Measurements from ENCODE around the gene STAC3. TPM values are rescaled to one million over a fixed set of nuclear protein-coding genes. Genes with fewer than 3 reads are reported as not detected.

Gene STAC3
- total RNA-seq, 1 donor from 2014 or later: 4.6 TPM

DNA sequence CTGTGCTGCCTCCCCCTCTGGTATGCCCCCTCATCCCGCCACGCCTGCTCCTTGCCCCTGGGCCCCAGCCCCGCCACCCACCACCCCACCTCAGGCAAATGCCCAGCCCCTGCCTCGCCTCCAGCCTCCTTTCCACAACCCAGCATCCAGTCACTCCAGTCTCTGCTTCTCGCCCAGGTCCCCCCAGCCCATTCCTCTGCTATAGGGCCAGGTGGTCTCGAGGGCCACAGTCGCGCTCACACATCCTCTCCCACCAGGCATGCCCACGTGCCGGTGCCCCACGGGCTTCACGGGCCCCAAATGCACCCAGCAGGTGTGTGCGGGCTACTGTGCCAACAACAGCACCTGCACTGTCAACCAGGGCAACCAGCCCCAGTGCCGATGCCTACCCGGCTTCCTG lies 40.5 kb downstream of the STAC3 start:
- no peak overlapping the region for H3K27ac Mint-ChIP-seq
- CTCF ChIA-PET: interaction anchor here (1.1 to 1.4 kb wide), 2 partner anchors 30 to 32 kb away, joined by 3 read pairs; no protein-coding TSS in a partner anchor
- intact Hi-C loops (cut with micrococcal nuclease): no loop called here
- H3K27me3 Mint-ChIP-seq: peaks cover 10% of the 10 kb centered on the region
- POLR2A ChIA-PET: no interaction called here
- ATAC-seq (ENCODE audit: low read depth) (no peak), DNase-seq (no peak)
- H3K4me1 Mint-ChIP-seq: peaks cover 26% of the 10 kb centered on the region
- H3K36me3 Mint-ChIP-seq (ENCODE audit: low read depth): no peaks in the 10 kb centered on the region
- no peak overlapping the region for H3K4me3 Mint-ChIP-seq
- TF ChIP-seq, protein P1, sequence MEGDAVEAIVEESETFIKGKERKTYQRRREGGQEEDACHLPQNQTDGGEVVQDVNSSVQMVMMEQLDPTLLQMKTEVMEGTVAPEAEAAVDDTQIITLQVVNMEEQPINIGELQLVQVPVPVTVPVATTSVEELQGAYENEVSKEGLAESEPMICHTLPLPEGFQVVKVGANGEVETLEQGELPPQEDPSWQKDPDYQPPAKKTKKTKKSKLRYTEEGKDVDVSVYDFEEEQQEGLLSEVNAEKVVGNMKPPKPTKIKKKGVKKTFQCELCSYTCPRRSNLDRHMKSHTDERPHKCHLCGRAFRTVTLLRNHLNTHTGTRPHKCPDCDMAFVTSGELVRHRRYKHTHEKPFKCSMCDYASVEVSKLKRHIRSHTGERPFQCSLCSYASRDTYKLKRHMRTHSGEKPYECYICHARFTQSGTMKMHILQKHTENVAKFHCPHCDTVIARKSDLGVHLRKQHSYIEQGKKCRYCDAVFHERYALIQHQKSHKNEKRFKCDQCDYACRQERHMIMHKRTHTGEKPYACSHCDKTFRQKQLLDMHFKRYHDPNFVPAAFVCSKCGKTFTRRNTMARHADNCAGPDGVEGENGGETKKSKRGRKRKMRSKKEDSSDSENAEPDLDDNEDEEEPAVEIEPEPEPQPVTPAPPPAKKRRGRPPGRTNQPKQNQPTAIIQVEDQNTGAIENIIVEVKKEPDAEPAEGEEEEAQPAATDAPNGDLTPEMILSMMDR (IDR thresholded peaks at IDR 0.05): no peak
- no peaks in the 10 kb centered on the region for H3K9me3 Mint-ChIP-seq

DNA sequence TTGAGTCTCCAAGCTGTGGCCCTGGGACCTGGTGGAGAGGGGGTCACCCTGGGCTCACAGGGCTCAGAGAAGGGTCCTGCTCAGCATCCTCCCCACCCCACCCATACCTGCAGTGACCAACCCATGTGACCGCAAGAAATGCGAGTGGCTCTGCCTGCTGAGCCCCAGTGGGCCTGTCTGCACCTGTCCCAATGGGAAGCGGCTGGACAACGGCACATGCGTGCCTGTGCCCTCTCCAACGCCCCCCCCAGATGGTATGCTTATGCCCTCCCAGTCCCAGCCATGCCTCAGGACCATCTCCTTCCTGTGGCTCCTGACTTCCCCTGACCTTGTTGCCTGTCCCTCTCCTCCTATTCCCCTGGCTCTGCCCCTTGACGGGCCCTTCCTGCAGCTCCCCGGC lies 41.1 kb downstream of the STAC3 start:
- H3K36me3 Mint-ChIP-seq (ENCODE audit: low read depth): no peaks in the 10 kb centered on the region
- DNase-seq: no peak
- H3K4me3 Mint-ChIP-seq: no peak overlapping the region
- CTCF ChIA-PET: interaction anchor here (1.4 kb wide), 1 partner anchor 33 kb away, joined by 3 read pairs; no protein-coding TSS in a partner anchor
- TF ChIP-seq, protein P1 (IDR thresholded peaks at IDR 0.05): no peak
- ATAC-seq (ENCODE audit: low read depth): no peak
- H3K27me3 Mint-ChIP-seq: peaks cover 10% of the 10 kb centered on the region
- H3K4me1 Mint-ChIP-seq: peaks cover 20% of the 10 kb centered on the region
- intact Hi-C loops (cut with micrococcal nuclease): no loop called here
- no peaks in the 10 kb centered on the region for H3K9me3 Mint-ChIP-seq
- POLR2A ChIA-PET: no interaction called here
- H3K27ac Mint-ChIP-seq: no peak overlapping the region

DNA sequence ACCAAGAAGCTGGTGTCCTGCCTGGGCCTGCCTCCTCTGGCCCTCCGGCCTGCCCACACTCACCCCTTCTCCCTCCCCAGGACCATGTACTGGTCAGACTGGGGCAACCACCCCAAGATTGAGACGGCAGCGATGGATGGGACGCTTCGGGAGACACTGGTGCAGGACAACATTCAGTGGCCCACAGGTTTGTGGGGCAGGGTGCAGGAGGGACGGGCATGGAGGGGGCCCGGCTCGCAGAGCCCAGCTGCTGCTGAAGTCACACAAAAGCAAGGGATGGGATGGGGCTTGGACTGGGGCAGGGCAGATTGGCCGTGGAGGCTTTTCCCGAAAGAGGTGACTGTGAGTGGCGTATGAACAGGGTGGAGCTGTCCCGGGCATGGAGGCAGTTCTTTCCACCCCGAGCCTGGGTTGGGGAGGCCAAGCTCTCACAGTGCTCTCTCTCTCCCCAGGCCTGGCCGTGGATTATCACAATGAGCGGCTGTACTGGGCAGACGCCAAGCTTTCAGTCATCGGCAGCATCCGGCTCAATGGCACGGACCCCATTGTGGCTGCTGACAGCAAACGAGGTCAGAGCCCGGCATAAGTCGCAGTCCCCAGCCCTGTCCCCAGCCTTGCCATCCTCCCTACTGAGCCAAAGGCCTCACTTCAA lies 42.2 kb downstream of the STAC3 start:
- POLR2A ChIA-PET: no interaction called here
- H3K4me3 Mint-ChIP-seq: no peak overlapping the region
- TF ChIP-seq, protein P1 (IDR thresholded peaks at IDR 0.05): no peak
- H3K9me3 Mint-ChIP-seq: no peaks in the 10 kb centered on the region
- CTCF ChIA-PET: interaction anchor here (0.7 kb wide), 1 partner anchor 34 kb away, joined by 3 read pairs; no protein-coding TSS in a partner anchor
- H3K36me3 Mint-ChIP-seq (ENCODE audit: low read depth): no peaks in the 10 kb centered on the region
- H3K27me3 Mint-ChIP-seq: peaks cover 5% of the 10 kb centered on the region
- H3K4me1 Mint-ChIP-seq: peaks cover 9% of the 10 kb centered on the region
- ATAC-seq (ENCODE audit: low read depth) (no peak), DNase-seq (no peak)
- no peak overlapping the region for H3K27ac Mint-ChIP-seq
- intact Hi-C loops (cut with micrococcal nuclease): no loop called here

DNA sequence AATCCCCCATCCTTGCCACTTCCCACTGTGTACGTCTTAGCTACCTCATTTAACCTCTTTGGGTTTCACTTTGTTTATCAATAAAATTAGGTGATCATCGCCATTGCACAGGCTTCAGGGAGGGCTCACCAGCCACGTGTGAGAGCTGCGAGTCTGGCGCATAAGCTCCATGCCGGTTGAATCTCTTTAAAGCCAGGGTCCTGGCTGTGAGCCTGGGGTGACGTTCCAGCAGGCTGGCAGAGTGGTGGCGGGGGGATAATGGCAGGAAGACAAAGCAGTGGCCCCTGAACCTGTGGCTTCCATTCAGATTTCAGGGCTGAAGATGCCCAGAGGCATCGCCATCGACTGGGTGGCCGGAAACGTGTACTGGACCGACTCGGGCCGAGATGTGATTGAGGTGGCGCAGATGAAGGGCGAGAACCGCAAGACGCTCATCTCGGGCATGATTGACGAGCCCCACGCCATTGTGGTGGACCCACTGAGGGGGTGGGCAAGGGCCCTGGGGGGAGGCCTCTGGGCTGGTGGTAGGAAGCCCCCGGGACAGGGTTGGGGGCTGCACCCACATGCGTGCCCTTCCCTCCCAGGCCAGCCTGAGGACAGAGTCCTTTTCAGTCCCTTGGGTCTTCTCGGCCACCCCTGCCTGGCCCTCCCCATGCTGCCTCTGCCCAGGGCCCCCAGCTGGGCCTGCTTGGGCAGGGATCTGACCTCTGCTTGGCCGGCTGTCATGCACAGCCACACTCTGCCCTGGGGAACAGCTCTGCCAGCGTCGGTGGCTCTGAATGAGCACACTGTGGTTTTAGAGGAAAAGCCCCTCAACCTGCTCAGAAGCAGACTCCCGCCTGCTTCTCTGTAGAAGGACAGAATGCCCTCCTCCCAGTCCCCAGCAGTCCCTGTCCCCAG lies 43.0 kb downstream of the STAC3 start:
- no peaks in the 10 kb centered on the region for H3K36me3 Mint-ChIP-seq (ENCODE audit: low read depth)
- DNase-seq (no peak), ATAC-seq (ENCODE audit: low read depth) (no peak)
- intact Hi-C loops (cut with micrococcal nuclease): no loop called here
- POLR2A ChIA-PET: no interaction called here
- H3K27me3 Mint-ChIP-seq: peaks cover 2% of the 10 kb centered on the region
- no peaks in the 10 kb centered on the region for H3K9me3 Mint-ChIP-seq
- H3K4me3 Mint-ChIP-seq: no peak overlapping the region
- CTCF ChIA-PET: no interaction called here
- H3K4me1 Mint-ChIP-seq: peaks cover 3% of the 10 kb centered on the region
- no peak overlapping the region for H3K27ac Mint-ChIP-seq
- TF ChIP-seq, protein P1 (IDR thresholded peaks at IDR 0.05): no peak

DNA sequence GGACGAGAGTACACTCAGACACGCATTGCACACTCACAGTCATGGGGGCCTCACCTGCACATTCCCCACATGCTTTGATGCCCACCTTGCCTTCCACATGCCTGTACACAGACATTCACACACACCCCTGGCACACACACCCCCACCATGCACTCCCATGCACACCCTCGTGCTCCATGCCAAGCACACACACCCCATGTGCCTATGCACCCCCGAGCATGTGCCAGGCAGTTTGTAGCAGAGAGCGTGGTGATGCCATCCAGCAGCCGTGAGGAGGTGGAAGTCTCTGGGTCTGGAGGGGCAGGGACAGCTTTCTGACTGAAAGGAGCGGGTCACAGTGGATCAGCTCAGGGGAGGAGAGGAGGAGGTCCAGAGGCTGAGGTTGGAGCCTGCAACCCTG lies 45.1 kb downstream of the STAC3 start:
- Mint-ChIP-seq H3K4me1 (no peaks in the 10 kb centered on the region), H3K36me3 (ENCODE audit: low read depth) (no peaks in the 10 kb centered on the region), H3K9me3 (no peaks in the 10 kb centered on the region), H3K27me3 (peaks cover 2% of the 10 kb centered on the region), H3K27ac (no peak overlapping the region), H3K4me3 (no peak overlapping the region)
- DNase-seq: no peak
- ChIA-PET CTCF (no interaction called here), POLR2A (interaction anchor here (0.6 kb wide), 1 partner anchor 71 kb away, joined by 6 read pairs; no protein-coding TSS in a partner anchor)
- intact Hi-C loops (cut with micrococcal nuclease): no loop called here
- no peak for ATAC-seq (ENCODE audit: low read depth)
- TF ChIP-seq, protein P1 (IDR thresholded peaks at IDR 0.05): no peak
